SIG-M5 treated with dmso at 0.1 percent for 504 hours (cell line): ENCODE results near the gene LILRB2.
"Not testable (repeated sequence)": the region's sequence is repeated elsewhere in the genome, so short reads cannot be mapped to it uniquely, and the experiment has no call there.

Source experiments
- DNase-seq: peaks from one replicate; lab custom pipeline; 2025; ENCODE audit not compliant: unreplicated experiment; lab: John Stamatoyannopoulos, UW

The LILRB2 gene

GRCh38 chr19:54243809-54244208, 37.1 kb downstream of the LILRB2 start:
- DNase-seq, result not testable (repeated sequence)

- DNase-seq, result not testable (repeated sequence)
Observed at GRCh38 chr19:54242646-54243045, 38.3 kb downstream of the LILRB2 start, which contains the start of gene LILRA6. Gene LILRA6, minus strand, starts transcription at chr19:54242790.

GRCh38 chr19:54242234-54242633, 38.7 kb downstream of the LILRB2 start:
- not testable (repeated sequence) for DNase-seq

- DNase-seq, result not testable (repeated sequence)
Observed at GRCh38 chr19:54240372-54241336, 40.3 kb downstream of the LILRB2 start.

- DNase-seq, result not testable (repeated sequence)
Observed at GRCh38 chr19:54239491-54240371, 41.2 kb downstream of the LILRB2 start.

GRCh38 chr19:54233941-54234340, 47.0 kb downstream of the LILRB2 start:
- DNase-seq, result no peak

GRCh38 chr19:54231077-54231931, 49.6 kb downstream of the LILRB2 start:
- DNase-seq, result peak; percentile 53

GRCh38 chr19:54230031-54230430, 50.9 kb downstream of the LILRB2 start:
- no peak for DNase-seq

- no peak for DNase-seq
Observed at GRCh38 chr19:54229146-54229545, 51.8 kb downstream of the LILRB2 start.

GRCh38 chr19:54224619-54225018, 56.3 kb downstream of the LILRB2 start:
- DNase-seq, result not testable (repeated sequence)

GRCh38 chr19:54223937-54224281, 57.0 kb downstream of the LILRB2 start:
- DNase-seq, result not testable (repeated sequence)
